HG03575 (cell line): ENCODE results near the gene CGB7.
"Not testable (repeated sequence)": the region's sequence is repeated elsewhere in the genome, so short reads cannot be mapped to it uniquely, and the experiment has no call there.

Experiments
- ATAC-seq: cut with Tn5 transposase; IDR thresholded peaks from one replicate; pipeline ENCODE4 v1.9.1; 2021; ENCODE audit not compliant: unreplicated experiment, insufficient number of reproducible peaks, low FRiP score; ENCODE audit errors: extremely low read depth

The CGB7 gene

DNA sequence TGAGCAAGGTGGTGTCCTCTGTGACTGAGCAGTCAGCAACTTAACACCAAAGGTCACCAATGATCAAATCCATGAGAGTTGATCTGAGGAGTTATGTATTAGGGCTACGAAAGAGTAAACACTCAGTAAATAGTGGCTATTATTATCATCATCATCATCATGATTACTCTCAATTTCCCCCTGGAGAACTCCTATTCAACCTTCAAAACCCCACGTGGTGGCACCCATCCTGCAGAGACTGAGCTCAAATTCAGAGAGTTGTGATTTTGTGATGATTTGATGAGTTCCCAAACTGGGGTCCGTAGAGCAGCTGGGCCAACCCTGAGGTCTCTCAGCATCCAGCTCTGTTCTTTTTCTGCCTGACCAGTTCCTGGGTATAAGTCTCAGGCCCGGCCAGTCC lies 7.7 kb downstream of the CGB7 start:
- ATAC-seq, result not testable (repeated sequence)

DNA sequence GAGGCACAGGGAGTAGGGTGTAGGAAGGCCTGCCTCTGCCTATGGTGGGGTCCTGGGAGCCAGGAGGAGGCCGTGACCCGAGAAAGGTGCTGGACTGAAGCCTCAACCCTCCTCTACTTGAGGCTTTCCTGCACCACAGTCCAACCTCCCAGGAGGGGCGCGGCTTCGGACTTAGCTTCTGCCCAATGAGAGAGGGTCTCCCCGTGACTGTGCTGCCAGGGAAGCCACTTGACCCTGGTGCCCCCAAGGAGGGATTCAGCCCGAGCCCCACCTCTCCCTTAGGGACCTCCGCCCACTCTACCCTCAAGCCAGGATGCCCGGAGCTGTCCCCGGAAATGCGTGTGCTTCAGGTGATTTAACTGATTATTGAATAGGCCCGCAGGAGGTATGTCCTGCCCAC lies 8.5 kb downstream of the CGB7 start, which contains the start of gene CGB8:
CGB8 (minus strand) TSS at position 101 of the 400 bp plus-strand sequence. CDS start 372 bp downstream, outside the sequence.
- not testable (repeated sequence) for ATAC-seq

- not testable (repeated sequence) for ATAC-seq
These were observed 14.0 kb downstream of the CGB7 start, which contains the start of gene CGB5 for GRCh38 chr19:49043548-49043947. Gene CGB5, plus strand, starts transcription at chr19:49043848. Its CDS starts 362 bp downstream, at chr19:49044210.

DNA sequence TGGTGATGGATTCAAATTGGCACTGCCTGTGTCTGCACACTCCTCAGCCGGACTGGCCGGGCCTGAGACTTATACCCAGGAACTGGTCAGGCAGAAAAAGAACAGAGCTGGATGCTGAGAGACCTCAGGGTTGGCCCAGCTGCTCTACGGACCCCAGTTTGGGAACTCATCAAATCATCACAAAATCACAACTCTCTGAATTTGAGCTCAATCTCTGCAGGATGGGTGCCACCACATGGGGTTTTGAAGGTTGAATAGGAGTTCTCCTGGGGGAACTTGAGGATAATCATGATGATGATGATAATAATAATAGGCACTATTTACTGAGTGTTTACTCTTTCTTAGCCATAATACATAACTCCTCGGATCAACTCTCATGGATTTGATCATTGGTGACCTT lies 14.9 kb downstream of the CGB7 start:
- ATAC-seq, result not testable (repeated sequence)

DNA sequence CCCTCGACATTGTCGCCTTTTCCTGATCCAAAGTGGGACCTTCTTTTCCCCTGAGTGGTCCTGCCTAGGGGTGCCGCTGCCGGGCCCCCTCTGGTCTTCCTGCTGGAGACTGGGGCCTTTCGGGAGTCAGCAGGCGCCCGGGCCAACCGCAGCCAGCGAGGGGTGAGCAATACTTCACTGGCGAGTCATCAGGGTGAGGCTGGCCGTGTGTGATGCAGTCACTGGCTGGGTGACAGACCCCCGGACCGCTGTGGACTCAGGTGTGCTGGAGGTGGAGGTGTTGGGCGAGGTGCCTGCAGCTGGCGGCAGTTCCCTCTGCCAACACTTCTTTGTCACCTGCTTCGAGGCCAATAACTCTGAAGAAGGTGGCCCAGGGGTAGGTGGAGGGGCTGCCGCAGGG lies 15.4 kb downstream of the CGB7 start:
- ATAC-seq, result no peak

DNA sequence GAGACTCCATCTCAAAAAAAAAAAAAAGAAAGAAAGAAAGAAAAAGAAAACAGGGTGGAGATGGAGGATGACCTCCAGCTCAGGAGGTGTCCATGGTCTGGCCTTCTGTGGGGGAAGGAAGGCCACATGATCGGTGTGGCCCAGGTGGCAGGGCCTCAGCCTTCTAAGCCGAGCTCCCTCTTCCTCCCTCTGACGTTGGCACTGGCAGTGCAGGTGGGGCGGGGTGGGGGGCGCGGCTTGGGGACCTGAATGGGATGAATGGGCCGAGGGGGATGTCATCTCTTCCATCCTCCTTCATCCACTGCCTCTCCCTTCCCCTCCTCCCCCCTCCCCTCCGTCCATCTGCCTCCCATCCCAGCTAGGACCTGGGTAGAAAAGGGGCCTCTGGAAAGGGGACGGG lies 17.8 kb downstream of the CGB7 start:
- not testable (repeated sequence) for ATAC-seq

DNA sequence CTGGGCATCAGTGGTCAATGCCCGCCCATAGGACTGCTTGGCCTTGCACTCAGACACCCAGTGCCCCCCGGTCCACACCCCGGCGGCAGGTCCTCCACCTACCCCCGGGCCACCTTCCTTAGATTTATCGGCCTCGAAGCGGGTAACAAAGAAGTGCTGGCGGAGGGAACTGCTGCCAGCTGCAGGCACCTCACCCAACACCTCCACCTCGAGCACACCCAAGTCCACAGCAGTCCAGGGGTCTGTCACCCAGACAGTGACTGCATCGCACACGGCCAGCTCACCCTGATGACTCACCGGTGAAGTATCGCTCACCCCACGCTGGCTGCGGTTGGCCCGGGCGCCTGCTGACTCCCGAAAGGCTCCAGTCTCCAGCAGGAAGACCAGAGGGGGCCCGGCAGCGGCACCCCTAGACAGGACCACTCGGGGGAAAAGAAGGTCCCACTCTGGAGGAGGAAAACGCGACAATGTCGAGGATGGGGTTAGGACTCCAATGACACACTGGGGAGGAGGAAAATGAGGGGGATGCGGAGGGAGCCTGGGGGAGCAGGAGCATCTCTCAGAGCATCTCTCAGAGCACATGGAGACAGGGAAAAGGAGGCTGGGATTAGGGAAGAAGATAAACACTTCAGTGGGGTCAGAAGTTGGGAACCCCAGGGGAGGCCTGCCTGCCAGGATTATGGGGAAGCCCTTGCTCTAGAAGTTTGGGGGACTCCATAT lies 18.8 kb downstream of the CGB7 start:
- not testable (repeated sequence) for ATAC-seq

DNA sequence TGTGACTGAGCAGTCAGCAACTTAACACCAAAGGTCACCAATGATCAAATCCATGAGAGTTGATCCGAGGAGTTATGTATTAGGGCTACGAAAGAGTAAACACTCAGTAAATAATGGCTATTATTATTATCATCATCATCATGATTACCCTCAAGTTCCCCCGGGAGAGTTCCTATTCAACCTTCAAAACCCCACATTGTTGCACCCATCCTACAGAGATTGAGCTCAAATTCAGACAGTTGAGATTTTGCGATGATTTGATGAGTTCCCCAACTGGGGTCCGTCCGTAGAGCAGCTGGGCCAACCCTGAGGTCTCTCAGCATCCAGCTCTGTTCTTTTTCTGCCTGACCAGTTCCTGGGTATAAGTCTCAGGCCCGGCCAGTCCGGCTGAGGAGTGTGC lies 19.4 kb downstream of the CGB7 start:
- not testable (repeated sequence) for ATAC-seq

- ATAC-seq, result not testable (repeated sequence)
These were observed 20.7 kb downstream of the CGB7 start, which contains the start of gene CGB1 for GRCh38 chr19:49036815-49037214. Gene CGB1, minus strand, starts transcription at chr19:49036895. Its CDS starts 184 bp downstream, at chr19:49036711.

DNA sequence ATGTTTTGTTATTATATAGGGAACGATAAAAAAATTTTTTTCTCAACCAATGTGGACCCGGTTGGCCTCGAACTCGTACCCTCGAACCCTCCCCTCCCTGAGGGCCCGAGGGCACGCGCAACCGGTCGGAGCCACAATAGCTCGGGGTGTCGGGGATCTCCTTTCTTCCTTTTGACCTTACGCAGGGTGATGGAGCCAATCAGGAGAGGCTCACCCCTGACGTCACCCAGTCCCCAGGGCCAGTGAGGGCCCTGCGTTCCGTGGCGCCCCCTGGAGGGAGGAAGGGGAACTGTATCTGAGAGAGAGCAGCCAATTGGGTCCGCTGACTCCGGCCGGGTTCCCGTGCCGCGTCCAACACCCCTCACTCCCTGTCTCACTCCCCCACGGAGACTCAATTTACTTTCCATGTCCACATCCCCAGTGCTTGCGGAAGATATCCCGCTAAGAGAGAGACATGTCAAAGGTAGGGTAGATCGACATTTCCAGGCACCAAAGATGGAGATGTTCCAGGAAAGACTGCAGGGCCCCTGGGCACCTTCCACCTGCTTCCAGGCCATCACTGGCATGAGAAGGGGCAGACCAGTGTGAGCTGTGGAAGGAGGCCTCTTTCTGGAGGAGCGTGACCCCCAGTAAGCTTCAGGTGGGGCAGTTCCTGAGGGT lies 25.8 kb downstream of the CGB7 start, which contains the start of gene CGB2:
CGB2 (plus strand) TSS at position 249 of the 660 bp plus-strand sequence; CDS start at position 455, 206 bp downstream.
- not testable (repeated sequence) for ATAC-seq

- ATAC-seq, result not testable (repeated sequence)
These were observed 27.2 kb downstream of the CGB7 start for GRCh38 chr19:49030323-49030722.

GRCh38 chr19:49029749-49030148 lies 27.8 kb downstream of the CGB7 start:
- ATAC-seq, result not testable (repeated sequence)

DNA sequence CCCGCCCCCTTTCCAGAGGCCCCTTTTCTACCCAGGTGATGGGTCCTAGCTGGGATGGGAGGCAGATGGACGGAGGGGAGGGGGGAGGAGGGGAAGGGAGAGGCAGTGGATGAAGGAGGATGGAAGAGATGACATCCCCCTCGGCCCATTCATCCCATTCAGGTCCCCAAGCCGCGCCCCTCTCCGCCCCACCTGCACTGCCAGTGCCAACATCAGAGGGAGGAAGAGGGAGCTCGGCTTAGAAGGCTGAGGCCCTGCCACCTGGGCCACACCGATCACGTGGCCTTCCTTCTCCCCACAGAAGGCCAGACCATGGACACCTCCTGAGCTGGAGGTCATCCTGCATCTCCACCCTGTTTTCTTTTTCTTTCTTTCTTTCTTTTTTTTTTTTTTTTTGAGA lies 28.9 kb downstream of the CGB7 start:
- ATAC-seq, result not testable (repeated sequence)

DNA sequence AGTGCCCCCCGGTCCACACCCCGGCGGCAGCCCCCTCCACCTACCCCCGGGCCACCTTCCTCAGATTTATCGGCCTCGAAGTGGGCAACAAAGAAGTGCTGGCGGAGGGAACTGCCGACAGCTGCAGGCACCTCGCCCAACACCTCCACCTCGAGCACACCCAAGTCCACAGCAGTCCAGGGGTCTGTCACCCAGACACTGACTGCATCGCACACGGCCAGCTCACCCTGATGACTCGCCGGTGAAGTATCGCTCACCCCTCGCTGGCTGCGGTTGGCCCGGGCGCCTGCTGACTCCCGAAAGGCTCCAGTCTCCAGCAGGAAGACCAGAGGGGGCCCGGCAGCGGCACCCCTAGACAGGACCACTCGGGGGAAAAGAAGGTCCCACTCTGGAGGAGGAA lies 31.9 kb downstream of the CGB7 start:
- ATAC-seq, result not testable (repeated sequence)

- ATAC-seq, result not testable (repeated sequence)
These were observed 32.5 kb downstream of the CGB7 start for GRCh38 chr19:49025088-49025487.

DNA sequence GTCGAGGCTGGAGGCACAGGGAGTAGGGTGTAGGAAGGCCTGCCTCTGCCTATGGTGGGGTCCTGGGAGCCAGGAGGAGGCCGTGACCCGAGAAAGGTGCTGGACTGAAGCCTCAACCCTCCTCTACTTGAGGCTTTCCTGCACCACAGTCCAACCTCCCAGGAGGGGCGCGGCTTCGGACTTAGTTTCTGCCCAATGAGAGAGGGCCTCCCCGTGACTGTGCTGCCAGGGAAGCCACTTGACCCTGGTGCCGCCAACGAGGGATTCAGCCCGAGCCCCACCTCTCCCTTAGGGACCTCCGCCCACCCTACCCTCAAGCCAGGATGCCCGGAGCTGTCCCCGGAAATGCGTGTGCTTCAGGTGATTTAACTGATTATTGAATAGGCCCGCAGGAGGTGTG lies 33.3 kb downstream of the CGB7 start, which contains the start of gene CGB3:
CGB3 (minus strand) TSS at position 101 of the 400 bp plus-strand sequence. CDS start 362 bp downstream, outside the sequence.
- ATAC-seq, result not testable (repeated sequence)

DNA sequence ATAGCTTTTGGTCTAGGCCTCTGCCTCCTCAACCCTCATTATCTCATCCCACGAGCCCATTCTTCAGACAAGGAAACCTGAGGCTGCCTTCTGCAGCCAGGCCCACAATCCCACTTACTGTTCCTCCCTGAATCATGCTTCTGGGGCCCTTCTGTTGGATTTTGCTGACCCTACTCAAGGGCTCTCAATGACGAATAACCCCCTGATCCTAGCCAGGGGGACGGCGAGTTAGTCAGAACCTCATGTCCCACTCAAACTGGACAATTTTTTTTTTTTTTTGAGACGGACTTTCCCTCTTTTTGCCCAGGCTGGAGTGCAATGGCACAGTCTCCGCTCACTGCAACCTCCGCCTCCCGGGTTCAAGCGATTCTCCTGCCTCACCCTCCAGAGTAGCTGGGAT lies 35.4 kb downstream of the CGB7 start:
- ATAC-seq, result no peak

- ATAC-seq, result no peak
These were observed 36.3 kb downstream of the CGB7 start for GRCh38 chr19:49020931-49021895.

- no peak for ATAC-seq
These were observed 37.2 kb downstream of the CGB7 start for GRCh38 chr19:49020342-49020741.
